AG08395 (cell line): ENCODE data around the gene SMARCA5.
A peak's percentile ranks its signal among the peaks of the same experiment; 100 is the strongest.
"Not testable (repeated sequence)": the region's sequence is repeated elsewhere in the genome, so short reads cannot be mapped to it uniquely, and the experiment has no call there.

Experiments
- DNase-seq: peaks from one replicate; pipeline ENCODE4 v3.0.0; 2012; ENCODE audit warnings: mixed read lengths, low spot score

SMARCA5 gene

DNA sequence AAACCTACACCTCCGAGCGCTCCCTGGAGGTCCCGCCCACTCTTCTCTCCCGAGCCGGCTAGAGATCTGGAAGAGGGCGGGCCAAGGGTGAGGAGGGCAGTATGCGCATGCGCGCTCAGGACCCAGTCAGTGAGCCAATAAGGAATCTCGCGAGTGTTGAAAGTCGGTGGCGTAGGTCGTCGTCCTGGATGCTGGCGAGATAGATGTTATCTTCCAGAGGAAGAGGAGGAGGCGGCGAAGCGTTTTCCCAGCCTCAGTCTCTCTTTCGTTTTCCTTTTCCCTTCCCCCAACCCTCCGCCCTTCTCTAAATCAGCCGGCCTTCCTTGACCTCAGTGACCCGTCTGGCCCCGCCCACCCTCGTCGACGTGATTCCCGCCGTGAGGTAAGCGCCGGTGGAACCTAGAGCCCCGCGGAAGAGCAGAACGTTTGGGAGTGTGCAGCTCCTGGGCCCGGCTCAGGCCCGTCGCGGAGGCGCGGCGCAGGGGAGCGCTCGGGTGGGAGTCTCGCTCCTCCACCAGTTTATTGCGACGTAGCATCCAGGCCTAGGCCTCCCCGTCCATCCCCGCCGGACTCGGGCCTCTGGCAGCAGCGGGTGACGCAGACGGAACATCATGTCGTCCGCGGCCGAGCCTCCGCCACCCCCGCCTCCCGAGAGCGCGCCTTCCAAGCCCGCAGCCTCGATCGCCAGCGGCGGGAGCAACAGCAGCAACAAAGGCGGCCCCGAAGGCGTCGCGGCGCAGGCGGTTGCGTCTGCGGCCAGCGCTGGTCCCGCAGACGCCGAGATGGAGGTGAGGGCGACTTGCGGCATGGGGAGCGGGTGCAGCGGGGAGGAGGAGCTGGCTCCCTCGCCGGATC lies at the start of gene SMARCA5:
TSS of gene SMARCA5 (plus strand) at position 389 of the 855 bp plus-strand sequence. CDS start at position 612, 223 bp downstream.
- DNase-seq: peak; percentile 99

GRCh38 chr4:143473334-143474126 lies 40.0 kb upstream of the SMARCA5 start:
- DNase-seq: no peak

- DNase-seq: no peak
Measured at GRCh38 chr4:143477487-143477886, 36.0 kb upstream of the SMARCA5 start.

DNA sequence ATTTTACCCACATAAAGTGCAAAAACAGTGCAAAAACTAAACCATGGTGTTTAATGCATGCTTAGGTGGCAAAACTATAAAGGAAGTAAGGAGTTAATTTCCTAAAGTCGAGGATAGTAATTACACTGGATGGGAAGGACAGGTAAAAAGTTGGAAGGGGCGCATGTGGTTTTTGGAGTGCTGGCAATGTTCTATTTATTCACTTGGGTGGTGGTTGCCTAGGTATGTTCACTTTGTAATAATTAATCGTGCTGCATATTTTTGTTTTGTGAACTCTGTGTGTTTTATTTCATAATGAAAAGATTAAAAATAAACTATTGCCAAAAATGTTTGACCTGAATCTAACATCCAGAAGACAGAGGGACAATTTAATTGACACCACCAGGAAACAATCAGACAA lies 32.1 kb upstream of the SMARCA5 start:
- DNase-seq: no peak

DNA sequence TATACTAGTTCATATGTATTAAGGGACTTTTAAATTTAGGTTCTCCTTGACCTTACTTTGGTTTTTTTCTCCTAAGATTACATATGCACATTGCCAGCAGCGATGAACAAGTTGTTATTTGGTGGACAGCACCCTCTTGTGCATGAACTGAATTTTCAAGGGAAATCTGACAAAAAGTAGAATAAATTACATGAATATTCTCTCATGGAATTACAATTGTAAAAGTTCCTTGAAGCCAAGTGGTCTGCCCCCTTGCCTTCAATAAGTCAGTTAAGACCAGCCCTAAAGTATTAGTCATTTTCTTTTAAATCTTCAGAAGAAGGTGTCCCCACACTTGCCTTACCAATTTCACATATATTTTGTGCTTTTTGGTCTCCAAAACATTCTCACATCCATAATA lies 30.7 kb upstream of the SMARCA5 start:
- peak; percentile 66 for DNase-seq

DNA sequence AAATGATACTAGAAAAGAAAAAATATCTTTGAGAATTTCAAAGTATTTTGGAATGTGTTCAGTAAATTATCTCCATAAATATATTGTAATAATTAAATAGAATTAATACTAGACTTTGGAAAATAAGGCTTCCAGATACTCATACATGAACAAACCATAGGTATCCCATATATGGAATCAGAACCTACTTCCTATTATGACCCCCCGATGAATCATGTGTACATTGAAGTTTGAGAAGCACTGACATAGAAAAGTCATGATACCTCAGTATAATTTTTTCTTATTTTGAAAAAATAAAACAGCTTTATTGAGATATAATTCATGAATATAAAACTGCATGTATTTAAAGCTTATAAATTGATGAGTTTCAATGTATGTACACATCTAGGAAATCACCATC lies 27.2 kb upstream of the SMARCA5 start:
- DNase-seq: no peak

- DNase-seq: no peak
Measured at GRCh38 chr4:143488687-143489086, 24.8 kb upstream of the SMARCA5 start.

- DNase-seq: no peak
Measured at GRCh38 chr4:143489106-143489505, 24.4 kb upstream of the SMARCA5 start.

DNA sequence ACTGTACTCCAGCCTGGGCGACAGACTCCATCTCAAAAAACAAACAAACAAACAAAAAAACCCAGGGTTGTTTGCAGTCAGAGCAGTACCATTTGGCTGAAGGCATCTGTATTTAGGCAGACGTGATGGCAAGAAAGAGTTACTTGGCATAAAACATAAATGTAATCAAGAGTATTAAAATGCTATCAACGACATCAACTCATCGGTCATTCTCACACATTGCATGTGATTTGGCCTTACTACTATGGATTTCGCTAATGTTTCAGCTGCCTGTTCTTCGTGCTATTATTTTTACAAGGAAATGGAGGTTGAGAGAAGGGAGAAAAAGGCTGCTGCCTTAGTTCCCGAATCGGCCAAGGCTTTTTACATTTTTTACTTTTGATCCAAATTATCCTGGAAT lies 15.5 kb upstream of the SMARCA5 start:
- DNase-seq: no peak

- no peak for DNase-seq
Measured at GRCh38 chr4:143502231-143502630, 11.3 kb upstream of the SMARCA5 start.

DNA sequence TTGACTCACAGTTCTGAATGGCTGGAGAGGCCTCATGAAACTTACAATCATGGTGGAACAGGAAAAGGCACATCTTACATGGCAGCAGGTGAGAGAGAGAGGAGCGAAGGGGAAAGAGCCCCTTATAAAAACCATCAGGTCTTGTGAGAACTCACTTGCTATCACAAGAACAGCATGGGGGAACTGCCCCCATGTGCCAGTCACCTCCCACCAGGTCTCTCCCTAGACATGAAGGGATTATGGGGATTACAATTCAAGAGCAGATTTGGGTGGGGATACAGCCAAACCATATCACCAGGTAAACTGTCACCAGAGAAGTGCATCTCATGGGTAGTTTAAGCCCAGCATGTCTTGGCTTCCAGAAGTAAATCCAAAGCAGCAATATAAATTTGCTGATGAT lies 7.5 kb upstream of the SMARCA5 start:
- DNase-seq: no peak

DNA sequence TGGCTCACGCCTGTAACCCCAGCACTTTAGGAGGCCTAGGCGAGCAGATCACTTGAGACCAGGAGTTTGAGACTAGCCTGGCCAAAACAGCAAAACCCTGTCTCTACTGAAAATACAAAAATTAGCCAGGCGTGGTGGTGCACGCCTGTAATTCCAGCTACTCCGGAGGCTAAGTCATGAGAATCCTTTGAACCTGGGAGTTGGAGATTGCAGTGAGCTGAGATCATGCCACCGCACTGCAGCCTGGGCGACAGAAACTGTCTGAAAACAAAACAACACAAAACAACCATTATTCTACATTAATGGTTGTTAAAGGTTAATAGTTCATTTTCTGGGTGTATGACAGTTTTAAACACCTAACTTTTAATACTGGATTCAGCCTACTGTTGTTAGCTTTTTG lies 1.6 kb upstream of the SMARCA5 start:
- DNase-seq: no peak

GRCh38 chr4:143512978-143513313 lies 556 bp upstream of the SMARCA5 start:
- DNase-seq: no peak

DNA sequence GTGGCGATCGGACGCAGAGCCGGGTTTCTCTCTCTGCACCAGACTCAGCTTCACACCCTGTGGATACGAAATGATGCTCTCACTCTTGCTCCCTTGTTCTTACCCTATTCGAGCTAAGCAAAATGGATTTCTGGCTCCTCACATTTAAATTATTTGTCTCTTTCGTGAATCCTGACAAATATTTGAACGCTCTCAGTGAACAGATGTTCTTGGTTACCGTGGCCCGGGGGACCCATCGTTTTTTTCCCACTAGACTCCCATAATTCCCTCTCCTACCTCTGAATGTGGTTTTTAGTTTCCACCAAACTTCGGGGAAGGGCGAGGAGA lies 630 bp downstream of the SMARCA5 start:
- no peak for DNase-seq

DNA sequence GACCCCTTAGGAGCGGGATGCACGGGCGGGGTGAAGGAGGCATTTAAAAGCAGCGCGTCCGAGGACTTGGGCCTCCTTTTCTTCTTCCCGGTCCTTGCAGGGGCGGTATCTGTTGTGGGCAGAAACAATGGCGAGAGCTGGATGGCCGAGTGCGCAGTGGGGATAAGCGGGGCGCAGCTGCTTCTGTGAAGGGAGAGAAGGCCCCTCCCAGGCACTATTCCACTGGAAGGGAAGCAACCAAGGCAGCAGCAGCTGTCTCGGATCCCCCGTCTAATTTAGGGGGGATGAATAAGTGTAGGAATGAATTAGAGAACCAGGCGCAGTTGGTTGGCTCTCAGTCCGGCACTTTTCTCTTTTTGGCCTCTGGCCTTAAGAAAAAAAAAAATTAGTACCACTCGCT lies 995 bp downstream of the SMARCA5 start:
- peak; percentile 50 for DNase-seq

GRCh38 chr4:143514901-143515300 lies 1.4 kb downstream of the SMARCA5 start:
- no peak for DNase-seq

DNA sequence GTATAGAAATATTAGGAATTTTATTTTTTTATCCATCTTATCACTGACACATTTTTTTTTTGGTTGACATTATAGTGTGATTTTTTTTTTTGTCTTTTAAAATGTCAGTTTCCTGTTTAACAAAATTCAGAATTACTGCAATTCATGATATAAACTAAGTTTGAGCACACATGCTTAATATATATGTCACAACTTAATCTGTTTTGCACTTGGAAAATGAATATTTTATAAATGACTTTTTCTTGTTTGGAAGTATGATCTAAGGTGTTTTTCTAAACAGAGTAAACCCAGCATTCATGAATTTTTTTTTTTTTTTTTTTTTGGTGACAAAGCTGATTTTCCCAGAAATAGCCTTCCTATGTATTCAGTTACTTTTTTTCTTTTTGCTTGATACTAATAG lies 2.4 kb downstream of the SMARCA5 start:
- no peak for DNase-seq

- no peak for DNase-seq
Measured at GRCh38 chr4:143517764-143518163, 4.3 kb downstream of the SMARCA5 start.

DNA sequence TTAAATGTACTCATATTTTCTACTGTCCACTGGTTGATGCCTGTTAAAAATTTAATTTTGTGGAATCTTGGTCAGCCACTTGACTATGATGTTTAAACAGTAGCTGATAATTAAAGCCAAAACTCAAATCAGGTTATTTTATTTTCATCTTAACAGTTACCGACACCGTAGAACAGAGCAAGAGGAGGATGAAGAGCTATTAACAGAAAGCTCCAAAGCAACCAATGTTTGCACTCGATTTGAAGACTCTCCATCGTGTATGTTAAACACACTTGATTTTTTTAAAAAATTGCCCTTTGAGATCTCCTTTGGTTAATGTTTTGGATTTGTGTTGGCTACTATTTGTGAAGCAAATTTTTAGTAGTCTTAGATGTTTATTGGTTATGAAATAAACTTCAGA lies 10.7 kb downstream of the SMARCA5 start:
- no peak for DNase-seq

- not testable (repeated sequence) for DNase-seq
Measured at GRCh38 chr4:143528046-143528445, 14.5 kb downstream of the SMARCA5 start.

GRCh38 chr4:143531380-143531779 lies 17.9 kb downstream of the SMARCA5 start:
- DNase-seq: peak; percentile 10

DNA sequence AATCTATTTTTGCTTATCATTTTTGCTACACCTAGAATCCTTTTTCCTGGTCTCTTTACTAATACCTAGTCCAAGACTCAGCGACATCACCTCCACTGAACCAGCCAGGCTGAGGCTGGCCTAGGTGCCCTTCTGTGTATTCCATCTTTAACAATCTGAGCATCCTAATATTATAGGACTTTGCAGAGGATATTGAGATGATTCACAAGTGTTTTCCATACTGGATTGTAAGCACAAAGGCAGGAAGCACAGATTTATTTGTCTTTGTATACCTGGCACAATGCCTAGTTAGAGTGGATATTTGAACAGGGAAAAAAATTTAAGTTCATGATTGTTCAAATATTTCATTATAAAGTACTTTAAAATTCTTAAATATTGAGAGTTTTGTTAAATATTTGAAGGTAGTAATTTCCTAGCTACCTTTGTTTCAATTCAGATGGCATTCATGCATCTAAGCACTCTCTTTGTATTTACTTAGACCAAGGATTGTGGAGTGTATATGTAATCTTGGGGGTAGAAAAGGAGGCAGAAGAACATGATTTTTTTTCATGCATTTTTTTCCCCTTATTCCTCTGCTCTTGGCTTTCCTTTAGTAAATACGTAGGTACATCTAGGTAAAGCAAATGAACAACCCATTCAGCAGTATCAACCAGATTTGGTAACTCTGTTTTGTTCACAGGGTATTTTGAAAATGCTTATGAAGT lies 18.4 kb downstream of the SMARCA5 start:
- DNase-seq: no peak
